Fibroblast of skin of right biceps (primary cell): ENCODE data around the gene PICALM.

ENCODE experiments used
- DNase-seq: peaks from one replicate; pipeline ENCODE4 v3.0.0-alpha.2; 2013

Gene PICALM

DNA sequence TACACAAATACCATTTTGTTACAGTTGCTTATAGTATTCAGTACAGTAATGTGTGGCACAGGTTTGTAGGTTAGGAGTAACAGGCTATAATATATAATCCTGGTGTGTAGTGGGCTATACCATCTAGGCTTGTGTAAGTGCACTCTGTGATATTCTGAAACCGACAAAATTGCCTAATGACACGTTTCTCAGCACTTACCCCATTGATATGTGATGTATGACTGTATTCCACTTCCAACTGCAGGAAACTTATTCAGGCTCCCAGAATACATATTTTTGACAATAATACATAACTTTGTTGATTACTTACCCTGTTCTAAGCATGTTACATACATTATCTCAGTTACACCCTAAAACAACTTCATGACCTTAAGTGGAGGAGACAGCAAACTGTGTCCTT lies 5.1 kb upstream of the PICALM start:
- no peak for DNase-seq

DNA sequence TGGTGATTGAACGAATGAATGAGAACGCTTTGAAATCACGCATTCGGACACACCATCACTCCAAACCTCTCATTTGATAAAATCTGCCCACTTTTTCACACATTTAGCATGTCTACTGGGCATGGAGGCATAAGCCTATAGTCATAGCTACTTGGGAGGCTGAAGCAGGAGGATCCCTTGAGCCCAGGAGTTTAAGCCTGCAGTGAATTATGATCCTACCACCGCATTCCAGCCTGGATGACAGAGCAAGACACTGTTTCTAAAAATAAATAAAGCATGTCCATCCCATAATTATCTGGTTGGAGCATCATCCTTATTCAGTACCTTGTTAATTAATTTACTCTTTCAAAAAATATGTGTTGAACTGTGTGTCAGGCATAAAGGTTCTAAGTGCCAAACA lies 3.3 kb upstream of the PICALM start:
- peak; percentile 69 for DNase-seq

DNA sequence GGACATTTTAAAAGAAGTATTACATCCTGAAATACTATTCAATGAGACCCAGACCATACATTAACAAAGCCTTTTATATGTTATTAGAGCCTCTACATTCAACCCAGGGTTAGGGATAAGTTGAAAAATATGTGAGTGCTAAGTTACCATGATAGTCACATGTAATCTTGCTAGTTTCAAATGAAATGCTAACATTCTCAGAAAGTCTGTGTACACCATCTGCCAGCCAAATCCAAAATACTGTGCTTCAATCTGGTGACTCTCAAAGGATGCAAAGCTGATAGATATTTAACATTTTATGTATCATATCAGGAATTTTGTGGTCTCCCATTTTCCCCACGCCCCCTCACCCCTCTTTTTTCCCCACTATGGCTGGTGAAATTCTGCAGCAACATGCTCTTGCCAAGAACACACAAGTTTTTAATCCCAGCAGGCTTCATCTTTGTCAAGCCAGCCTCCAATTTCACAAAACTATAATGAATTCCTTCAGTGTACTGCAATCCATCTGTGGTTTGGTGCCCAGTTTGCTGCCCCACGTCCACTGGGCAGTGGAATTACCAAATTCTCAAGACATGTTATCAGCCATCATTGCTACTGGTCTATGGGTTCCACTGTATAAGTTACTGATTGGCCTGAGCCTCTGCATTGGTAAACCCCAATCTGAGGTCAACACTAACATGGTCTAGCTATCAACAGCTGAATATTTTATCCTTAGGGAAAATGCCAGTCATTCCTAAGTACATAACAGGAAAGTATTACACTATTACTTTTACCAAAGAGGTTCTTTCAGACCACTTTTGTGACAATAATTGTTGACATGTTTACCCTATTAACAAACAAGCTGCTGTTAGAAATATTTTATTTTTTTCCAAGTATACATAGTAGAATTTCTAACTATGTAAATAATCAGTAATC lies 1.5 kb upstream of the PICALM start:
- no peak for DNase-seq

DNA sequence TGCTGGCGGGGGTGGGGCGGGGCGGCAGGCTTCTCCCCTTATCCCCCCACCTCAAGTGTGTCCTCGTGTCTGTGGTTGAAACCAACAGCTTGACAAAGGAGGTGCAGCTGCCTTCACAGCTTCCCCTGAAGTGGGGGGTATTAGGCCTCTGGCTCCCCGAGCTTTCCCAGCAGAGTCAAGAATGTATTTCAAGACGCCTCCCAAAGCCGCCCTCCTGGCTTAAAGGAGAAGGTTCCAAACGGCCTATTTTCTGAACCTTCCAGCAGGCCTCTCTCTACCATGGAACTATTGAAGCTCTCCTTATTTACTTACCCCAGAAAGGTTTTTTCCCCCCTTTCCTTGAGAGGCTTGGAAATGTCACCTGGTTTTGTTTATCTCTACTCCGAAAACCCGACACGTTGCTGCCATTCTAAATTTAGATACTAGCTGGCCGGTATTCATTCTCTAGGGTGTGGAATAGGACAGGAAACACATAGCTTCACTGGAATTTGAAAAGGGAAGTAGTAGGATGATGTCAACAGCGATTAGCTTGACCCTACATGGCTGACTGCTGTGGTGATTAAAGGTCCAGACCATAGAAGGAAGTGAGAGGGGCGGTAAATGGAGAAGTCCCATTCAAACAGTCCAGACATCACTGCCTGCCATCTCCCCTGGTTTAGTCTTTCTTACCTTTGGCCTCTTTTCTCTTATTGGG lies 671 bp upstream of the PICALM start:
- peak; percentile 98 for DNase-seq

DNA sequence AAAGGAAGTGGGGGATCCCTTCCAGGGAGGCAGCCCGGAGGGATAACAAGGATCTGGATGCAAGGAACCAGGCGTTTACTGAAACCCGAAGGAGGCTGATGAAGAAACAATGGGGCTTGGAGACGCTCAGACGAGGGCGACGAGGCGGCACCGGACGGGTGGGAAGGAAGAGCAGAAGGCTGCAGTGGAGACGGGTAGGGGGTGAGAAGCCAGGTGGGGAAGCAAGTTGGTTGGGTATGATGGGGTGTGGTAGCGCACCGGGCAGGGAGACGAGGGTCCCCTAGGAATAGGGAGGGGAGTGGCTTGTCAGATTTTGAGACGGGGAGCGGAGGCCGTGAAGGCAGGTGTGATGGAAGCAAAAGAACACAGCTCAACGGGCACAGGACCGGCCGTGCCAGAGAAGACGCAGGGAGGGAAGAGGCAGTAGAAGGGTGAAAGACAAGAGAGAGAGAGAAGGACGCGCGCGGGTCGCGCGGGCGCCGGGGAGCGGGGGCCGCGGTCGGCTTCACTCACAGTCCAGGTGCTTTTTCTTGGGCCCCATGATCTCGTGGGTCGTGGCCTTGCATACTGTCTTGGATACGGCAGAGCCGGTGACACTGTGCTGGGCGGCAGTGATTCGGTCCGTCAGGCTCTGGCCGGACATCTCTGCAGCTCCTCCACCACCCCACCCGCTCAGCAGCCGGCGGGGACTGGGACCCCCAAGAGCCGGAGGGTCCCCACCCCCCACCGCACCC lies 579 bp downstream of the PICALM start:
- no peak for DNase-seq

DNA sequence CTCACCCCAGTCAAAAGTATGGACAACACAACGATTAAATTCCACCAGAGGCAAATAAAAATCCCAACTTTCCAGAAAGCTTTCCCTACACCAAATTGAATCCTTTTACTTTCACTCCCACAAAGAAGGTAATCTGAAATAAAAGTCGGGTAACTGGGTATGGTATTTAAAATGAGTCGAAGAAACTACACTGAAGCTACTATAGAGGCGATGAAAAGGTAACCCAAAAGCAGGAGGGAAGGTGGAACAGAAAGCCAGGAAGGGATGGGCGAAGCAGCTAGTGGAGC lies 1.1 kb downstream of the PICALM start:
- no peak for DNase-seq

DNA sequence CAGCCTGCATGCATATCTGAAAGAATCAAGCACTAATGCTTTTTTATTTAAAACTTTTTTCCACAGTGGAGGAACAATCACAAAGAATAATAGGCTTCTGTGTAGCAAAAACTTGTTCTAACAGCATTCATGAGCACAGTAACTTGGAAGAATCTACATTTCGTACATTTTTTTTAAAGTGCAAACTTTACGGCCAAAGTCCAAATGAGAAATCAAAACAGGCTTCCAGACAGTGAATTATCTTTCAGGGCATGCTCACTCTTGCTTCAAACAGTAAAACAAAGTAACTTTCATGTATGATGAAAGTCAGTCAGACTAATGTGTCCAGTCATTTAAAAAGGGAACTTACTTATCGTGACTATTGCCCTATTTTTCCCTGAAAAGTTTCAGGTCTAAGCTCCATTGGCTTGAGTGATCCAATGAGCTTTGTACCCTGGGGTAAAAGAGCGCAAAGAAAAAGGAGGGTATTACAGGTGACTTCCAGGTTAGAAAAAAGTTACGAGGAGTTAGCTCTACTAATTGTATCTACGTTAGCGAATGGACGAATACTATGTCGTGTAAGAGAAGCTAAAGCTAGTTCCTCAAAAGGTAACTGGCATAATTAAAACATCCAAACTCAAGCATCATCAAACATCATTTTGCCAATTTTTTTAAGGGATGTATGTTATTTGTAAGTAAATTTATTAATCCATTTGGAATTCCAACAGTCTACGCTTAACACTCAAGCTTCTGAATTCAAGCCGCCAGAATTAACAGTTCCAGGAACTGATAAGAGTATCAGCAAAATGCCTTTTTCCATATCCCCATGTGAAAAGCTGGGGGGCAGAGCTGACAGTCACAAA lies 1.7 kb downstream of the PICALM start:
- DNase-seq, result no peak

DNA sequence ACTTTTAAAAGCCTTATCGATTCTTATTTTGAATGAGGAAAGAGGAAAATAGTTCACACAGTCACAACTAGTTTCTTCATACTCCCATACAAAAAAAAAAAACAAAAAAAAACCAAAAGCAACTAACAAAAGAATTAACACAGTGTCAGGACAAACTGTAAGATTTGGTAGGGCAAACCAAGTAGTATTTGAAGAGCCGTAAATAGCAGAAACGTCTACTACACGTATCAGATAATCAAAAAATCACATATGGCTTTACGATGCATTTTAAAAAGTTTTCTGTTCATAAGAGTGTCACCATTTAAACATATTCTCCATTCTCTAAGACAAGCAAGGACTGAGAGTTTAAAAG lies 2.3 kb downstream of the PICALM start:
- DNase-seq, result no peak

DNA sequence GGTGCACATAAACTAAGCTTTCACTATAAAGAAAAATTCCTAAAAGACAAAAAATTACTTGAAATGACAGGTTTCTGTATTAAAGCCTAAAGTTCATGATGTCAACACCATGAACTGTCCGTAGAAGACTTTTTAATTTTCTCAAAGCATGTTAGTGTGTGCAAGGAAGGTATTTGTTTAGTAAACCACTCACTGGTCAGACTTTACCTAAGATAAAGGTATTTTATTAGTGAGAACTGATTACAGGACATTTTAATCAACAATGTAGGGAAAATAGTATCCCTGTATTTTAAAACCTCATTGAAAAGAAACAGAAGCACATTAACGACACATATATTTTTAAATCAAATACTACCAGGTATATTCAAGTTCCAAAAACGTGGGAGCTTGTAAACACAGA lies 2.9 kb downstream of the PICALM start:
- DNase-seq, result no peak

DNA sequence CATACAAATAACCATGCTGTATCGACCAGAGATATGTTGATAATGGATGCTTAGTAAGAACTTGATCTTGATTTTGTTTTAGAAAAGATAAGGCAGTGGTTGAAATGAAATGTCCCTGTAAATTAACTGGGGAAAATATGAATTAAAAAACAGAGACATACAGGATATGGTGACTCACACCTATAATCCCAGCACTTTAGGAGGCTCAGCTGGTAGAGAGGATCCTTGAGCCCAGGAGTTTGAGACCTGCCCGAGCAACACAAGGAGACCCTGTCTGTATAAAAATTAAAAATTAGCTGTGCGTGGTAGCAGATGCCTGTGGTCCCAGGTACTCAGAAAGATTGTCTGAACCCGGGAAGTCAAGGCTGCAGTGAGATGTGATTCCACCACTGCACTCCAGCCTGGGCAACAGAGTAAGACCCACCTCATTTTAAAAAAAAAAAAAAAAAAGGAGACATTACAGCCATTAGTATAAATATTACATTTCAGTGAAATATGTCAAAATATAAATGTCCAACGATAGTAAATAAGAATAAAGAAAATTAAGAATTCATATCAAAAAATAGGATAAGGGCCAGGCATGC lies 4.6 kb downstream of the PICALM start:
- peak; percentile 48 for DNase-seq

DNA sequence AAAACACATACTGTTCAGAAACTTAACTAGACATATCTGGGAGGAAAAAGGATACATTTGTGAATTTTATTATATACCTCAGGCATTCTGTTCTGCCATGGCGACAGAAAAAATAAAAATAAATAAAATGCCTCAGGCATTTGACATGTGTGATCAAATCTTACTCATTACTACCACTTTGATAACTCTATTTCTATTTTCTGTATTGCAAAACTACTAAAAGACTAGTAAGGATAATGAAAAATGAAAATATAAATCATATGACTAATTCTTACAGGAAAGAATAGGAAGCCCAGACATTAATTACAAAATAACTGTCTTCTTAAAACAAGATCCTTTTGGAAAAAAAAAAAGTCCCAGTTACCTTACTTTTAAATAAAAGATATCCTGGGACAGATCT lies 5.3 kb downstream of the PICALM start:
- DNase-seq, result peak; percentile 67

DNA sequence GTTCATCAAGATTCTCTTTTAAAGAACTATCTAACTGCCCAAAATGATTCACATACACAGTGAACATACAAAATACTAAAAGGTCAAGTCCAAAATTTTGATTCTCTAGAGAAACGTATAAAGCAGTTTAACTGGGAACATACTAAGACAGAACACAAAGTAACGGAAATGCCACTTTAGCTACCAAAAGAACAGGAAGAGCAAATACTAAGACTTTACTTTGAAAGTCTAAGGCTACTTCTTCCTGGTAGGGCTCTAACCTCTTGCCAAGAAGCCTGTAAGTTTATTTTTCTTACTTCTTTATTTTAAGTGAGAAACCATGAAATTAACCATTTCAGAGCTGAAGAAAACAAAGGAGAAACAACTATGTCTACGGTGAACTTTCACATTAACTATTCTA lies 6.2 kb downstream of the PICALM start:
- DNase-seq, result no peak

DNA sequence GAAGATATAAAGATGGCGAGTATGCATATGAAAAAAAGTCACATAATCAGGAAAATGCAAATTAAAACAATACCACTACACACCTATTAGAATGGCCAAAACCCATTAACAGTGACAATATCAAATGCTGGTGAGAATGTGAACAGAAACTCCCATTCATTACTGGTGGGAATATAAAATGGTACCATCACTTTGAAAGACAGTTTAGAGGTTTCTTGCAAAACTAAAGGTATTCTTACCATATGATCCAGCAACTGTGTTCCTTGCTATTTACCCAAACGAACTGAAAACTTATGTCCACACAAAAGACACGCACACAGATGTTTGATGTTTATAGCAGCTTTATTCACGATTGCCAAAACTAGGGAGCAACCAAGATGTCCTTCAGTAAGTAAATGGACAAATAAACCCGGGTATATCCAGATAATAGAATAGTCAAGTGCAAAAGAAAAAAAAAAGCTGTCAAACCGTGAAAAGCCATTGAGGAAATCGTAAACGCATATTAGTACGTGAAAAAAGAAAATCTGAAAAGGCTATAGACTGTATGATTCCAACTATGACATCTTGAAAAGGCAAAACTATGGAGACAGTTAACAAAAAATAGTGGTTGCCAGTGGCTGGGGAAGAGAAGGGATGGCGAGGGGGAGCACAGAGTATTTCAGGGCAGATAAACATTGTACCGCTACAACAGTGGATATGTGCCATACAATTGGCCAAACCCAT lies 7.2 kb downstream of the PICALM start:
- DNase-seq, result no peak

DNA sequence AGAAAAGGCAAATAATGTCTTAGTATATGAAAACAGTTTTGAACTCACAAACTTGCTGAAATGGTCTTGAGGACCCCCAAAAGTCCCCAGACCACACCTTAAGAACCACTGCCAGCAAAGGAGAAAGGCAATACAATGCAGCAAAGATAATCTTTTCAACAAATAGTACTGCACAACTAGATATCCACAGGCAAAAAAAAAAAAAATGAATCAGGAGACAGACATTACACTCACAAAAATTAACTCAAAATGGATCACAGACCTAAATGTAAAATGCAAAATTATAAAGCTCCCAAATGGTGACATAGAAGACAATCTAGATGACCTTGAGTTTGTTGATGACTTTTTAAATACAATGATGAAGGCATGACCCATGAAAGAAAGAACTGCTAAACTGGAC lies 8.3 kb downstream of the PICALM start:
- no peak for DNase-seq

DNA sequence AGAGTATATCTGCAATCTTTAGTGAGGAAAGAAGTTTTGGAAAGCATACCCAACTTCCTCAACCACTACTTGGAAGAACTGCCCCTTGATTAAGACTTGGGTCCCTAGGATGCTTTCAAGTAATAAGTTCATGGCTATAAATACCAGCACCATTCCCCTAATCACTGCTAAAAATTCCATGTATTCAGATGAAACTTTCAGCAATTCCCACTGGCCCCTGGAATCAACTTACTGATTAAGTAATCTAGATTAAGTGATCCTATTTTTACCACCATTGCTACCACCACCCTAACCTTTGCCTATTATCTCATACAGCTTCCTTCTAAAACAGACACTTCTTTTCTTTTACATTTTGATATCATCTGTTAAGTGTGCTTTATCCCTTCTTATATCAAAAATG lies 10.5 kb downstream of the PICALM start:
- no peak for DNase-seq

DNA sequence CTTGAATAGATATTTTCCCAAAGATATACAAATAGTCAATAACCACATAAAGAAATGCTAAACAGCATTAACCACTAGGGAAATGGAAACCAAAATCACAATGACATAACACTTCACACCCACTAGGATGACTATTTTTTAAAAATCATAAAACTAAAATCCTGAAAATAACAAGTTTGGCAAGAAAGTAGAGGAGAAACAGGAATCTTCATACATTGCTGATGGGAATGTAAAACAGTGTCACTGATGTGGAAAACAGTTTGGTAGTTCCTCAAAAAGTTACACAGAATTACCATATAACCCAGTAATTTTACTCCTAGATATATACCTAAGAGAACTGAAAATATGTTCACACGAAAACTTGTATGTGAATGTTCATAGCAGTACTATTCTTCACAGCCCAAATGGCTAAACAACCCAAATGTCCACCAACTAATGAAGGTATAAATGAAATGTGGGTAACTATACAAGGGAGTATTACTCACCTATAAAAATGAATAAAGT lies 12.5 kb downstream of the PICALM start:
- no peak for DNase-seq

DNA sequence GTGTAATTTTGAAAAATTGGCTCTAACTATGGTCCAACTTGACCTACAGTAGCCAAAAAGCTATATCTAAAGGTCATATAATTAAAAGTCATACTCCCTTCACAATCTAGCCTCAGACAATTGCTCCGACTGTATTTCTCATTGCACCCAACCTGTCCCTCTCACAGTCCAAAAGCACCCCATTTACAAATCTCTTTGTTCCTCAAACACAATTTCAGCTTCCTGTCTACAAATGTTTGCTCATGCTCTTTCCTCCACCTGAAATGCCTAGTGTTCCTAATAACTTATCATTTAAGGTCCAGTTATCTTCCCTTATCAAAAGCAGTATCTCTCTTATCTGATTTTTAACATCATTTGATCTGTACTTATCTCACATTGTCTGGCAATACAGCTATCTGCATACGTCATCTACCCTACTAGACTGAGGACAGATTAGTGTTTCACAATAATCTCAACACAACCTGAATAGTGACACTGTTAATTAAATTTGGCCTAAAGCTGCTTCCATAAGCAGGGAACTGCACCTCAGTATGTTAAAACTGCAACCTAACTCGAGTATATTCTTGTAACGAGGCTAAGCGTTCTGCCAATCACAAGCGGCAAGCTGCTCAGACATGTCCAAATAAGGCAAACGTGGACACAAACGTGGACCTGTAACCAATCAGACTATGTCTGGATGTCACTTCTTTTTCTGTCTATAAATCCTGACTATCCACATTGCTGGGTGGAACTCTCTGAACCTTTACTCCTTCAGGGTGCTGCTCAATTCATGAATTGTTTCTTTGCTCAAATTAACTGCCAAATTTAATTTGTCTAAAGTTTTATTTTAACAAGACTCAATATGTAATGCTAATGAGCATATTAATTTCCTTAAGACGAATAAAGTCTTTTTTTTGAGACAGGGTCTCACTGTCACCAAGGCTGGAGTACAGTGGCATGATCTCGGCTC lies 15.9 kb downstream of the PICALM start:
- DNase-seq, result no peak

DNA sequence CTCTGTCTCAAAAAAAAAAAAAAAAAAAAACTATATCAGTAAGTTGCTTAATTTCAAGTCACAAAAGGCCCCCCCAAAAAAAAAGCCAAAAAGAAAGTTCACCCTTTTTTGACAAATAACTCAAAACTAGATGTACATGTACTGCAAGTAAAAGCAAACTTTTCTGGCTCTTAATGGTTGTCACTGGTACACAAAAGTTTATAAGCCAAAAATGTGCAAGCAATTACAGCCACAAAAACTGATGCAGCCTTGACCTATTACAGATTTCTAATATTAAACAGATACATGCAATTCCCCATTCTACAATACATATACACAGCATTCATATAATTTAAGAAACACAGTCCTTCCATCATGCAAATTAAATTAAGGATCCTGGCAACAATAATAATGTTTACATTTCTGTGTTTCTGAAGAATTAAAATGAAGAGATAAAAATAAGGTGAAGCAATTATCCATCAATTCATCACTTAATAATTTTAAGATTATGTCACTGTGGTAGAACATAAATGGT lies 18.6 kb downstream of the PICALM start:
- DNase-seq, result no peak

DNA sequence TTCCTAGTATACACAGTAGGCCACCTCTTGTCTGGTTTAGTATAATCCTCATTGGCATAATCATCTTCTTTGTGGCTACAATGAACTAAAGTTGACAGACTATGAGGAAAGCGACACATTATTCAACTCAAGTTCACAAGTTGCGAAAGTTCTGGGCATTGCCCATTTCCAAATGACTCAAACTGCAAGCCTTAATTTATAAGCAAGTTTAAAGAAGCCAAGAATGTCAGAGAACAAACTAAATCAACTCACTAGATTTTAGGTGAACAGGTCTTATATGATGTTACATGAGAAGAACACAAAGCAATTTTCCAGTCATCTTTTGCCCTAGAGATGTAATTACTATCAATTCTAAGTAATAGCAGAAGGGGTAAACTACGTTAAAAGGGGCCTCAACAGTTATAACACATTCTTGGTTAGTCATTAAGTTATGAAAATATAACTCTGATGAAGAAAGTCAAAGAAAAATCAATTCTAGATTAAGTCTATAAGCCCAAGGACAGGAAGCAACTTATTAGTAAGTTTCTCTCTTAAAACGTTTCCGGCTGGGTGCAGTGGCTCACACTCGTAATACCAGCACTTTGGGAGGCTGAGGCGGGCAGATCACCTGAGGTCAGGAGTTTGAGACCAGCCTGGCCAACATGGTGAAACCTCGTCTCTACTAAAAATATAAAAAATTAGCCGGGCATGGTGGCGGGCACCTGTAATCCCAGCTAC lies 21.5 kb downstream of the PICALM start:
- DNase-seq, result peak; percentile 58

DNA sequence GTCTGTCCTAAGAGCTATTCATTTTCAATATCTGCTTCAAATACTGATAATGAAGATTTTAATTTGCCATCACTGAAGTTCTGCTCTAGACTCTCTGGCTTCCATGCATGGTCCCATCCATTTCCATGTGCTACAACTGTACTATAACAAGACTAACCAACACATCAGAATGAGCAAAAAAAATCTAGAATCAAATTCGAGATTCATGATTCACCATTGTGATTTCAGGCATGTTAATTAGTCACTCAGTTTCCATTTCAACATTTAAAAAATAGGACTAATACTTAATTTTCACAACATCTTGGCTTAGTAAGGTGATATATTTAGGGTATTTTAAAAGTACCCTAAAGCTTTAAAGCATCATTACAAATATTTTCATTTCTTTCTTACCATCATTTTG lies 22.8 kb downstream of the PICALM start:
- DNase-seq, result peak; percentile 29
